ENCODE results near the gene RPN2.

Gene RPN2

GRCh38 chr20:37188787-37189186, 9.7 kb downstream of the RPN2 start:
- DNase-seq = no peak

DNA sequence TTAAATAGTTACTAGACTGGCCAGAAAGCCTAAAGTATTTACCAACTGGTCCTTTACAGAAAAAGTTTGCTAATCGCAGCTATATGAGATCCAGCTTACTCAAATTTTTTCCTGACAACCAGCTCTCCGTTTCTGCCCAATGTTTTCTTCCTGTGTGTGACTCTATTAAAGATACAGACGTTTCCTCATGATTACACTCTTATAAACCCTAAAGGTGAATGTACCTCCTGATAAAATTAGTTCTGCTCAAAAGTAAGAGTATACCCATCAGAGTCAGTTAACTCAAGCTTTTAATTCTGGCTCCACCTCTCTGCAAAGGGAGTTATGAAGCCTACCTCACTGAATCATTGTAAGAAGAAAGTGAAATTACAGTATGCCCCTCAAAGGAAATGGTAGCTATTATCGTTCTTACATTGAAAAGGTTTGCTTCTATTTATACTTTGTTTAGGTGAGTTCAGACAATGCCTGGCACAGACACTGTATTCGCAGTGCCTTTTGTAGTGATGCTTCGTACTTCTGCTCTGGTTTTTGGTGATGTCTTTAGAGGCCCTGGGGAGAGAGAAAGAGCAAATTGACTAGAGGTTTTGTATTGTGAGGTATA, 10.4 kb downstream of the RPN2 start:
- DNase-seq = no peak

- no peak for DNase-seq
Observed at GRCh38 chr20:37190354-37191112, 11.4 kb downstream of the RPN2 start.

DNA sequence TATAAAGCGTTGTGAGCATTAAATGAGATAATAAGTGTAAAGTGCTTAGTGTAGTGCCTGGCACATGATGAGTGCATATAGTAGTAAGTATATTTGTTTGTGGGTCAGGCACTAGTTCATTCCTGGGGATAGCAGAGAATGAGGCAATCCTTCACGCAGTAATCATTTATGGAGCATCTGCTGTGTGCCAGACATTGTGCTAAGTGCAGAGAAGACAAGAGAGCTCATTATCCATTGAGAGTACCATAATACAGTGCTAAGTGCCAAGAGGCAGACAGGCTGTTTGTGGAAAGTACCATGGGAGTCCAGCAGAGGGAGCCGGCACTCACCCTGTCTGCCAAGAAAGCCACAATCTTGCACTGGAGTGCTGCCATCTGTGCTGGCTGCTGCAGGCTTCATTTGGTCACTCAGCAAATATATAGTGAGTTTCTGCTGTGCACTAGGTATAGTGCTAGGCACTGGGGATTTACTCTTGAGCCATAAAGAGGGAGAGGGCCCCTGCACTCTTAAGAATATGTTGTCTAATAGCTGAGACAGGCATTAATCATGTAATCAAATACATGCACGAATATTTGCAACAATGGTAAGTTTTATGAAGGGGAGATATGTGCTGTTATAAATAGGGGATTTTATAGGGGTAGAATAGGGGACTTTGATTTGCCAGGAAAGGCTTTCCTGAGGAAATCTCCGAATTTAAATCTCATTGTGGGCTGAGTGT, 13.2 kb downstream of the RPN2 start:
- DNase-seq = peak; percentile 74

DNA sequence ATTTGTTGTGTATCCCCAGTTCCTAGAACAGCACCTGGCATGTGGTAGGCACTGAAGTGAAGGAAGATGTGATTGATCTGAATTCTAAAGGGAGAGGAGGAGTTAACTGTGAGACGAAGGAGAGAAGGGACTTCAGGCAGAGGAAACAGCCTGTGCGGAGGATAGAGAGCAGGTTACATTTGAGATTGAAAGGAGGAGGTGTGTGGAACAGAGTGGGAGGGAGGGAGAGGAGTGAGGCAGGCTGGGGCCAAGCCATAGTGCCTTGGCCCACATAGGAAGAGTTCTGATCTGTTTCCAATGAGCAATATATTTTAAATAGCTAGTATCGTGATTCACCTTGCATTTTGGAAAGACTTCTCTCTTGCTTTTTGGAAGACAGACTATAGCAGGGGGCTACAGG, 14.1 kb downstream of the RPN2 start:
- DNase-seq = no peak

DNA sequence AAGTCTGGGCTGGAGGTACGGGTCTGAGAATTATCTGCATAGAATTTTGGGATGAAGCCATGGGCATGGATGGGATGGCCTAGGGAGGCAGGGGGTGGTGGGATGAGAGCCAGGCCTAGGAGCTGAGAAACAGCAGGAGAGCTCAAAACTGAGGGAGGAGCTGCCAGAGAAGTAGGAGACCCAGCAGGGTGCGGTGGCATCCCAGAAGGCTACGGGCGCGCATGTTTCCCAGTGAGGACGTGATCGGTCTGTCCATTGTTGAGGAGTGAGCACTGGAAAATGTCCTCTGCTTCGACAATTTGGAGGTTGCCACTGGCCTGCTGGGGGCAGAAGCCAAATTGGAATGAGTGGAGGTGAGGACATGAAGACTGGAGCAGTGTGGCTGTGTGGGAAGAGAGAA, 14.7 kb downstream of the RPN2 start:
- no peak for DNase-seq

DNA sequence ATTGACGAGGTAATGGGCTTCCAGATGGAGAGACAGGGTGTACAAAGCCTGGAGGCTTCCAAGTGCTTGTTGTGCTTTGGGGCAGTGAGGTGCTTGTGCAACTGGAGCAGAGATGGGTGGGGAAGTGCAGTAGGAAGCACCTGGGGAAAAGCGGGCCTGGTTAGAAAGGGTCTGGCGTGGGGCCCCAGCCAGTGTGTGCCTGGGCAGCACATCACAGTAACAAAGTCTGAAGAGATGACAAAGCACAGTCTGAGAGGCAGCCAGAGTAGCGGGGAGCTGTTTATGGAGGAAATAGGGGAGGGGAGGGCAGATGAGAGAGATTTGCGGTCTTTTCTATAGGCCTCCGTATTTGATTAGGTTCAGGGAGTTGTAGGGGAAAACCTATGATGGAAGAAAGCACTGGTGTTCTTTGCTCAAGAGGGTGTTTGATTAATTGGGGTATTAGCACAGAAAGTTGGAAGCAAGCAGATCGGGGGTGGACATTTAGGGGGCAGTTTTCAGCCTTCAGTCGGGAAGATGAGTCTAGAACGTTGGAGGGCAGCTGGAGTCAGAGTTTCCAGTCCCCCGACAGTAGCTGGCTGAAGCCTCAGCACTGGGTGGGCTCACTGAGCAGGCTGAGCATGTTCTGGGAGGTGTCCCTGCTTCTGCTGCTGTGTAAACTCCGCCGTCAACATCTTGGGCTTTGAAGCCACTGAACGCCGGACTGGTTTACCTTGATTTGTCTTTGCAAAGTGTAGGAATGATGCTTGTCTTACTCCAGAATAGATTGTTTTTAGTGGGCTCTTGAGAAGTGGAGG, 15.7 kb downstream of the RPN2 start:
- no peak for DNase-seq

DNA sequence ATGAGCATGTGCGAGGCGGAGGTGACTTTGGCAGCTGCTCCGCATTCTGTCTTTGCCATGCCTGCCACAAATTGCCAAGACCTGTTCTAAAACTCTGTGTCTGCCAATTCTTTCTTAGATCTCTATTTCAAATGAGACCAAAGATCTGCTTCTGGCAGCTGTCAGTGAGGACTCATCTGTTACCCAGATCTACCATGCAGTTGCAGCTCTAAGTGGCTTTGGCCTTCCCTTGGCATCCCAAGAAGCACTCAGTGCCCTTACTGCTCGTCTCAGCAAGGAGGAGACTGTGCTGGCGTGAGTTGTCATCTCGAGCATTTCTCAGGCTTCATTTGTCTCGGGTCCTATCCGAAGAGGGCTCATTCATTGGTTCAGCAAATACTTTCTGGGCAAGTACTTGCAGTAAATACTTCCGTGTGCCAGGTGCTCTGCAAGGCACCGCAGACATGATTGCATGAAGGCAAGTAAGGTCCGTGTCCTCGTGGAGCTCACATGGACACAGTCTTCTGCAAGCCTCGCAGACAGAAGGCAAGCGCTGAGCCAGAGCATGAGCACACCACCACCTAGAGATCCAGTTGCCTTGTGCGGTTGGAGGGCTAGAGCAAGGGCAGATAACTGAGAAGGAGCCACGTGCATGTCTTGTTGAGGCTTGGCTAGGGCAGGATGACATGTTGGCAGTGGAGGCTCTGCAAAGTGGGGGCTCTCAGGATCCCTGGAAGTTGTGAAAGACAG, 20.0 kb downstream of the RPN2 start:
- no peak for DNase-seq

DNA sequence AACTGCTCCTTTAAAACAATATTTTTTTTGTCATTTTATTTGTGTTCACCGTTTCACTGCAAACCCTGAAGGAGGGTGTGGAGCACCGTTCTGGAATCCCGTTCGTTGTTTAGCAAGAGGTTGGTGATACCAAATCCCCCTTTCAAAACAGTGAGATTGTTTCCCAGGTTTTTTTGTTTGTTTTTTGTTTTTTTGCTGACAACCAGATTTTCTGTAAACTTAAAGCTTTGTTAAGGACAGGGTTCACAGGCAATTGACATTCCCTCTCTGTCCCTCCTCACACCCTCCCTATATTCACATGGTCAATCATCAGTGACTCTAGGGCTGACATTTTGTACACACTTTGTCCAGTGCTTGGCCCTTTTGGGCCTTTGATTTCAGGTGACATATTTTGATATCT, 21.2 kb downstream of the RPN2 start:
- DNase-seq = no peak

DNA sequence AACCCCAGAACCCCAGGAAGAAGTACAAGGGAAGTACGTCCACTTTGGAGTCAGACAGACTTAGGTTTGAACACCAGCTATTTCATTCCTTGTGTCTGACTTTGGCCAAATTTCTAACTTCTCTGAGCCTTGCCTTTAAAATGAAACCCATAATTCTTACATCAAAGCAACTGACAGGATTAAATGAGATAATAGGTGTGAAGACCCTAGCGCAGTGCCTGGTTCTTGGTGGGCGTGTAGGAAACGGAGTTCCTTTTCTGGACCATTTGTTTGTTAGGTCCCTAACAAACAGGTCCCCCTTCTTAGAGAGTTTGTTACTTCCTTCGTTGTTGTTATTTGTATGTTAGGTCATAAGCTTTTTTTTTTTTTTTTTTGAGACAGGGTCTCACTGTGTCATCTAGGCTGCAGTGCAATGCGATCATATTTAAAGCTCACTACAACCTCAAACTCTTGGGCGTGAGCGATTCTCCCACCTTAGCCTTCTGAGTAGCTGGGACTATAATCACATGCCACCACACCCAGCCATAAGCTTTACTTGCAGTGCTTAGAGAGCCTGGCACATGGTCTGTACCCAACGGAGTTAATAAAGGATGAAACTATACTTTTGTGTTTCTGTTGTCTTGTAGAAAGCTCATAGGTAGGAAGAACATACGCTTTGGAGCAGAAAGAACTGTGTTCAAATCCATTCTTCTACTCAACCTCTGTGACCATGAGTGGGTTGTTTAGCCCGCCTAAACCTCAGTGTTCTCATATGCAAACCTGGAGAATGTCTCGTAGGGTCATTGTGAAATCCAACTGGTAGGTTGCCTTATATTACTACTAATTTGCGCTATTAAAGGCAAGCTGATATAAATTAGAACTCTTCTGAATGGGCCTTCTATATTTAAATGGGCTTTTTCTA, 22.0 kb downstream of the RPN2 start:
- no peak for DNase-seq

- DNase-seq = no peak
Observed at GRCh38 chr20:37201827-37202162, 22.7 kb downstream of the RPN2 start.

DNA sequence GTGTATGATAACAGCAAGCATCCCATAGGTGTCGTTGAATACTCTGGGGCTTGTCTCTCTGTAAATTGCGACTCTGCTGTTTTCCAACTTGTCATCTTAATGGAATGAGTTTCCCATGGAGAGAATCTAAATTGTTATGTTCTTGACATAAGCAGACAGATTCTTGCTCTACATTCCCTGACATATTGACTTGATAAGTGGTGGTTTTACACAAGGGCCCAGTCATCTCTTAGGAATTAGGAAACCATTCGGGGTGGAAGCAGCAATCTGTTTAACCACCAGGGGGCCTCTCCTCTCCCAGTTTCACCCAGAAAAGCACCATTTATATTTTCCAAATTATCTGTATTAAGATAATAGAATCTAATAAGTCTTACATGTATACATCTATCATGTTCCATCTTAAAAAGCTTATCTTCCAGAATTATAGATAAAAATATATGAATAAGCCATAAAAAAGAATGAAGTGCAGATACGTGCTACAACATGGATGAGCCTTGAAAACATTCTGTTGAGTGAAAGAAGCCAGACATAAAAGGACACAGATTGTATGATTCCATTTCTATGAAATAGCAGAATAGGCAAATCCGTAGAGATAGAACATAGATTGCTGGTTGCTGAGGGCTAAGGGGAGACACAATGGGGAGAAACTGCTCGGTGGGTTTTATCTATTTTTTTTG, 23.3 kb downstream of the RPN2 start:
- DNase-seq = peak; percentile 90

DNA sequence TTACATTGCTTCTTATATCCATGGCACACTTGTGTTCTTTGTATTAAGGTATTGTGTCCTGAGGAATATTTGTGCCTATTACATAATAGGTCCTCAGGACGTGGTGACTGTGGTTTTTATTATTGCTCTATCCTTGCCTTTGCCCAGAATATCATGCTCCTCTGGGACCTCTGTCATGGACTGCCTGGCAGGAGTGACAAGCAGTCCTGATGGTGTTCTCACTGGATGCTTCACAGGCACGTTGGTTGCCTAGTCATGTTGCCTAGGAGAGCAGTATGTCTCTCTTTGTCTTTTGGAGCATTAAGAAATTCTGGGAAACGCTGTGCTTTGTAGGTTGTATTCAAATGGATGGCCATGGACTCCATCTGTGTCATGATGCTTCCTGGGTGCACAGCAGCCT, 24.9 kb downstream of the RPN2 start:
- no peak for DNase-seq

GRCh38 chr20:37205130-37205529, 26.0 kb downstream of the RPN2 start:
- no peak for DNase-seq

- DNase-seq = no peak
Observed at GRCh38 chr20:37205794-37206193, 26.7 kb downstream of the RPN2 start.

DNA sequence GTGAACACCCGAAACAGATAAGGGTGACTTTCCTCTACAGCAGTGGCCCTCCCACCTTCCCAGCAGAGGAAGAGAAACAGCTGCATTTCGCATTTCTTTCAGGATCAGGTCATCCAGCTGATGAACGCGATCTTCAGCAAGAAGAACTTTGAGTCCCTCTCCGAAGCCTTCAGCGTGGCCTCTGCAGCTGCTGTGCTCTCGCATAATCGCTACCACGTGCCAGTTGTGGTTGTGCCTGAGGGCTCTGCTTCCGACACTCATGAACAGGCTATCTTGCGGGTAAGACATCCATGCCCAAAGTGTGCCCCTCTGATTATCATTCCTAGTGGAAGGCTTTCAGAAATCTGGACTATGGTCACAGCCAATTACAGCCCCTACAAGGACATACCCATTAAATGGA, 28.0 kb downstream of the RPN2 start:
- DNase-seq = no peak

DNA sequence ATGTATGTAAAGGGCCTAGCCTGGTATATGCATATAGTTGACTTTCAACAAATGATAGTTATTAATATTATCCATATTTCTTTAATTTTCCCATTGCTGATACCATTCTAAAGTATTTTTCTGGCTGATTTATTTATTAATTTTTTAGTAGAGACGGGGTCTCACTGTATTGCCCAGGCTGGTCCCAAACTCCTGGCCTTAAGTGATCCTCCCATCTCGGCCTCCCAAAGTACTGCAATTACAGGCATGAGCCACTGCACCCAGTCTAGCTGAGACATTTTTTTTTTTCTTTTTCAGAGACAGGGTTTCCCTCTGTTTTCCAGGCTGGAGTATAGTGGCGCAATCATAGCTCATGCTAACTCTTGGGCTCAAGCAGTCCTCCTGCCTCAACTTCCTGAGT, 30.1 kb downstream of the RPN2 start:
- no peak for DNase-seq

GRCh38 chr20:37209661-37210314, 30.7 kb downstream of the RPN2 start:
- DNase-seq = no peak

DNA sequence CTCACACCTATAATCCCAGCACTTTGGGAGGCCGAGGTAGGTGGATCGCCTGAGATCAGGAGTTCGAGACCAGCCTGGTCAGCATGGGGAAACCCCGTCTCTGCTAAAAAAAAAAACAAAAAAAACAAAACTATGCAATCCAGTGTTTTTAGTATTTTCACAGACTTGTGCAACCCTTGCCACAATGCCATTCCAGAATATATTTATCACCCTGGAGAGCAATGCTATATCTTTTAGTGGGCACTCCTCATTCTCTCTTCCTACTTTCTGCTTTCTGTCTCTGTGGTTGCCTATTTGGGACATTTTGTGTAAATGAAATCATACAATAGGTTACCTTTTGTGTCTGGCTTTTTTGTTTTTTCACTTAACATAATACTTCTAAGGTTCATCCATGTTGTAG, 39.3 kb downstream of the RPN2 start:
- DNase-seq = no peak

DNA sequence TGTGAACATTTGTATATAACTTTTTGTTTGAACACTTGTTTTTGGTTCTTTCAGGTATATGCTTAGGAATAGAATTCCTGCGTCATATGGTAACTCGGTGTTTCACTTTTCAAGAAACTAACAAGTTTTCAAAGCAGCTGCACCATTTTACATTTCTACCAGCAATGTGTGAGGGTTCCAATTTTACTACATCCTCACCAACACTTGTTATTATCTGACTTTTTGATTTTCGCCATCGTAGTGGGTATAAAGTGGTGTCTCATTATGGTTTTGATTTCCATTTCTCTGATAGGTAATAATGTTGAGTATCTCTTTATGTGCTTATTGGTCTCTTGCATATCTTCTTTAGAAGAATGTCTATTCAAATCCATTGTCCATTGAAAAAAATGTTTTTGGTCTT, 39.8 kb downstream of the RPN2 start:
- DNase-seq = no peak

Measured in kidney glomerular epithelial cell (primary cell).